ENCODE data around the gene CCDC192. TPM values are rescaled to one million over a fixed set of nuclear protein-coding genes. Genes with fewer than 3 reads are reported as not detected.

CCDC192 gene
- total RNA-seq, 1 experiment from 2014 or later = not detected

- CTCF ChIA-PET = interaction anchor here (0.8 to 1.7 kb wide), 4 partner anchors 15 to 26 kb away, joined by 3 to 7 read pairs (median 4); no protein-coding TSS in a partner anchor
- Mint-ChIP-seq H3K9me3 (ENCODE audit: unreplicated experiment) (no peaks in the 10 kb centered on the region), H3K27me3 (ENCODE audit: insufficient read depth, unreplicated experiment) (no peaks in the 10 kb centered on the region), H3K4me1 (ENCODE audit: insufficient read depth, unreplicated experiment) (no peaks in the 10 kb centered on the region), H3K4me3 (ENCODE audit: unreplicated experiment) (no peak overlapping the region), H3K27ac (ENCODE audit: low read depth, unreplicated experiment) (no peak overlapping the region), H3K36me3 (ENCODE audit: insufficient read depth, unreplicated experiment) (no peaks in the 10 kb centered on the region)
- intact Hi-C loops (cut with micrococcal nuclease) = no loop called here
- no peak for TF ChIP-seq CTCF (IDR thresholded peaks at IDR 0.05; ENCODE audit: unreplicated experiment)
- no TSS peak for BruUV-seq (replicated peaks)
- POLR2A ChIA-PET = interaction anchor here (0.7 kb wide), 1 partner anchor 40 kb away, joined by 3 read pairs; no protein-coding TSS in a partner anchor
- no peak for DNase-seq (ENCODE audit: unreplicated experiment)
These were observed 276.3 kb downstream of the CCDC192 start for GRCh38 chr5:127979475-127979874.

DNA sequence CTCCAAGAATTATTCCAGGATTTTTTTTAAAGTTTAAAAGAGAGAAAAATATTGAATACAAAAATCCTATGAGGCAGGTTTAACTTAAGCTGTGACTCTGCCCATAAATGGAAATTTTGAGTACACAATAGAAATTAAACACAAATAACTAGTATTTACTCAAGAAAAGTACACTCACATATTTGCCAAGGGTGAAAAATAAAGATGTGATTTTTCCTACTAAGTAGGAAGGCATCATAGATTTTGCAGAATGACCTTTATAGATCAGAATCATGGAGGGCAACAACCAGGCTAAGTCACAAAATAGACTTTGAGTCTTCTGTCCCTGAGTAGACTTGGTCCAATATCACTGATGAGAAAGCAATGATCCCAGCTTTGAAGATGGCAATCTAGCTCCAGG lies 277.7 kb downstream of the CCDC192 start:
- ChIA-PET POLR2A (interaction anchor here (0.5 to 1.1 kb wide), 2 partner anchors 15 to 36 kb away, joined by 3 to 4 read pairs; no protein-coding TSS in a partner anchor), CTCF (interaction anchor here (0.7 to 1.7 kb wide), 2 partner anchors 22 to 177 kb away, joined by 4 to 7 read pairs; no protein-coding TSS in a partner anchor)
- TF ChIP-seq CTCF (IDR thresholded peaks at IDR 0.05; ENCODE audit: unreplicated experiment) = no peak
- Mint-ChIP-seq H3K9me3 (ENCODE audit: unreplicated experiment) (no peaks in the 10 kb centered on the region), H3K27ac (ENCODE audit: low read depth, unreplicated experiment) (no peak overlapping the region), H3K4me1 (ENCODE audit: insufficient read depth, unreplicated experiment) (no peaks in the 10 kb centered on the region), H3K36me3 (ENCODE audit: insufficient read depth, unreplicated experiment) (no peaks in the 10 kb centered on the region), H3K27me3 (ENCODE audit: insufficient read depth, unreplicated experiment) (no peaks in the 10 kb centered on the region), H3K4me3 (ENCODE audit: unreplicated experiment) (no peak overlapping the region)
- intact Hi-C loops (cut with micrococcal nuclease) = no loop called here
- DNase-seq (ENCODE audit: unreplicated experiment) = no peak
- BruUV-seq (replicated peaks) = no TSS peak

DNA sequence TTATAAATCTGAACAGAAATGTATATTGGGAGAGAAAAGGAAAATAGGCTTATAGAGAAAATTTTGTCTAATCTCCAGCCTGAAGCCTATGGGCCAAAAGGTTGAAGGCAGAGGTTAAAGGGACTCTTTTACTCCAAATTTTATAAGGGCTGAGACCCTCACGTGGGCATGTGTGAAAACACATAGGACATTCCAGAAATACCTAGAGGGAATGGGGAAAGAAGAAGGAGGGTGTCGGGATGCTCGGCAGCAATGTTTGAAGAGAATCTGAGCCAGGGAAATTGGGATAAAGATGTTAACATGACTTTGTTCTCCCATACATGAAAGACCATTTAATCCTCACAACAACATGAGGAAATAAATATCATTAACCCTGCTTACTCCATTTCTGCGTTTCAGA lies 278.3 kb downstream of the CCDC192 start:
- Mint-ChIP-seq H3K36me3 (ENCODE audit: insufficient read depth, unreplicated experiment) (no peaks in the 10 kb centered on the region), H3K4me1 (ENCODE audit: insufficient read depth, unreplicated experiment) (no peaks in the 10 kb centered on the region), H3K27ac (ENCODE audit: low read depth, unreplicated experiment) (no peak overlapping the region), H3K9me3 (ENCODE audit: unreplicated experiment) (no peaks in the 10 kb centered on the region), H3K27me3 (ENCODE audit: insufficient read depth, unreplicated experiment) (no peaks in the 10 kb centered on the region), H3K4me3 (ENCODE audit: unreplicated experiment) (no peak overlapping the region)
- POLR2A ChIA-PET = interaction anchor here (0.6 to 1.1 kb wide), 2 partner anchors 15 to 103 kb away, joined by 3 read pairs; no protein-coding TSS in a partner anchor
- no TSS peak for BruUV-seq (replicated peaks)
- CTCF ChIA-PET = no interaction called here
- intact Hi-C loops (cut with micrococcal nuclease) = no loop called here
- DNase-seq (ENCODE audit: unreplicated experiment) = no peak
- no peak for TF ChIP-seq CTCF (IDR thresholded peaks at IDR 0.05; ENCODE audit: unreplicated experiment)

DNA sequence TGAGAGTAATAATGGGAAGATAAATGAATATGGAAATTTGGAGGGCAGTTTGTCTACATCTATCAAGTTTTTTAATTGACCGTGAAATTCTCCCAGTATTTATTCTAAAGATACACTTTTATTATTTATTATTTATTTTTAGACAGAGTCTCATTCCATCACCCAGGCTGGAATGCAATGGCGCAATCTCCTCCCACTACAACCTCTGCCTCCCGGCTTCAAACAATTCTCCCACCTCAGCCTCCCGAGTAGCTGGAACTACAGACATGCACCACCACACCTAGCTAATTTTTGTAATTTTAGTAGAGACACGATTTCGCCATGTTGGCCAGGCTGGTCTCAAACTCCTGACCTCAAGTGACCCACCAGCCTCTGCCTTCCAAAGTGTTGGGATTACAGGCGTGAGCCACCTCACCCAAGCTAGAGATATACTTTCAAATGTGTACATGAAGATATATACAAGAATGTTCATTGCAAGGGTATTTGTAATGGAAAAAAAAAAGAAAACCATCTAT lies 282.7 kb downstream of the CCDC192 start:
- CTCF ChIA-PET = interaction anchor here (0.6 to 1.3 kb wide), 2 partner anchors 13 to 118 kb away, joined by 3 to 4 read pairs; no protein-coding TSS in a partner anchor
- no peaks in the 10 kb centered on the region for H3K9me3 Mint-ChIP-seq (ENCODE audit: unreplicated experiment)
- H3K36me3 Mint-ChIP-seq (ENCODE audit: insufficient read depth, unreplicated experiment) = no peaks in the 10 kb centered on the region
- intact Hi-C loops (cut with micrococcal nuclease) = no loop called here
- peak; percentile 52 for DNase-seq (ENCODE audit: unreplicated experiment)
- no peak for TF ChIP-seq CTCF (IDR thresholded peaks at IDR 0.05; ENCODE audit: unreplicated experiment)
- peaks cover 14% of the 10 kb centered on the region for H3K4me1 Mint-ChIP-seq (ENCODE audit: insufficient read depth, unreplicated experiment)
- no peak overlapping the region for H3K27ac Mint-ChIP-seq (ENCODE audit: low read depth, unreplicated experiment)
- POLR2A ChIA-PET = interaction anchor here (1.2 to 1.3 kb wide), 2 partner anchors 11 to 25 kb away, joined by 3 to 4 read pairs; no protein-coding TSS in a partner anchor
- no peak overlapping the region for H3K4me3 Mint-ChIP-seq (ENCODE audit: unreplicated experiment)
- no TSS peak for BruUV-seq (replicated peaks)
- H3K27me3 Mint-ChIP-seq (ENCODE audit: insufficient read depth, unreplicated experiment) = no peaks in the 10 kb centered on the region

Measured in MCF 10A (cell line).